ENCODE data around the gene CEACAM21.

DNA sequence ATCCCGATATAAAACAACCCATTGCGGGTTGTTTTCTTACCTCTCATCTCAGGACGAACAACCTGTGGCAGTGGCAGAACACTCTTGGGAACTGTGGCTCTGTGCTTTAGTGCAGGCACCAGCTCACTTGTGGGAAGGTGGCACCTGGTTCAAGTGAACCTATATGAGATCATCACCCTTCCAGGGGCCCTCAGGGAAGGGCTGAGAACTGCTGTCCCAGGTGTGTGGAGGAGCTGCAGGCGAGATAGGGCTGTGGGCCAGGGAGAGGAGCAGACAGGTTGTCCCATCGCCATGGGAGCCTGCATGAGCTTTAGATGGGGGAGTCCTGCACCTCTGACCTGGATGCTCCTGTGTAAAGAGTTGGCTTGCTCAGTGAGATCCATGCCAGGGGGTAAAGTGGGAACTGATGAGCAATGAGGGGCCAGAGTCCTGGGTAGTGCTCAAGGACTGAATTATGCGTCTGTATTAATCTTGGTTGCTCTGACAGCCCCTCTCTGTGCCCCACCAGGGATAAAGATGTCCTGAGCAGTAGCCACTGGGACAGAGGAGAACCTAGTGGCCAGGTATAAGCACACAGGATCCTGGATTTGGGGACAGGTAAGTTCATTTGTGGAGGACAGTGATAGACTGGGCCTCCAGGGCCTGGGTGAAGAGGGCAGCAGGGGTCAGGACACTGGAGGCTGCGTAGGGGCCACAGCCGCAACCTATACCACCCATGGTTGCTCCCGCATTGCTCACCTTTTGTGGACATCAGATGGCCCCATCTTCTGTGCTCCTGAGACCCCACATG is 42.2 kb downstream of the CEACAM21 start:
- TF ChIP-seq, protein P1, sequence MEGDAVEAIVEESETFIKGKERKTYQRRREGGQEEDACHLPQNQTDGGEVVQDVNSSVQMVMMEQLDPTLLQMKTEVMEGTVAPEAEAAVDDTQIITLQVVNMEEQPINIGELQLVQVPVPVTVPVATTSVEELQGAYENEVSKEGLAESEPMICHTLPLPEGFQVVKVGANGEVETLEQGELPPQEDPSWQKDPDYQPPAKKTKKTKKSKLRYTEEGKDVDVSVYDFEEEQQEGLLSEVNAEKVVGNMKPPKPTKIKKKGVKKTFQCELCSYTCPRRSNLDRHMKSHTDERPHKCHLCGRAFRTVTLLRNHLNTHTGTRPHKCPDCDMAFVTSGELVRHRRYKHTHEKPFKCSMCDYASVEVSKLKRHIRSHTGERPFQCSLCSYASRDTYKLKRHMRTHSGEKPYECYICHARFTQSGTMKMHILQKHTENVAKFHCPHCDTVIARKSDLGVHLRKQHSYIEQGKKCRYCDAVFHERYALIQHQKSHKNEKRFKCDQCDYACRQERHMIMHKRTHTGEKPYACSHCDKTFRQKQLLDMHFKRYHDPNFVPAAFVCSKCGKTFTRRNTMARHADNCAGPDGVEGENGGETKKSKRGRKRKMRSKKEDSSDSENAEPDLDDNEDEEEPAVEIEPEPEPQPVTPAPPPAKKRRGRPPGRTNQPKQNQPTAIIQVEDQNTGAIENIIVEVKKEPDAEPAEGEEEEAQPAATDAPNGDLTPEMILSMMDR (conservative IDR thresholded peaks at IDR 0.05 in 1 of 2, IDR thresholded peaks at IDR 0.05 in 1 of 2; ENCODE audit: low read depth in 1 of 2, low read length in 2 of 2): no peak
- TF ChIP-seq EZH2 (IDR thresholded peaks at IDR 0.05; ENCODE audit: low read length, missing control alignments): no peak
